GM12891 (cell line): ENCODE measurements around the gene HRK.

Experiments
- POLR2A ChIP-seq: IDR thresholded peaks from 2 replicates; pipeline ENCODE4 v1.6.1; 2011; ENCODE audit warnings: low read depth, low read length, control low read depth
- TAF1 ChIP-seq: IDR thresholded peaks from 2 replicates; pipeline ENCODE4 v1.6.1; 2011; ENCODE audit warnings: low read depth, low read length, control low read depth

- no peak for TF ChIP-seq POLR2A
- no peak for TF ChIP-seq TAF1
Observed at GRCh38 chr12:116916714-116917114, 35.5 kb upstream of the HRK start.
